HG03103 (cell line): ENCODE results near the gene PRRX2.
"Not testable (repeated sequence)": the region's sequence is repeated elsewhere in the genome, so short reads cannot be mapped to it uniquely, and the experiment has no call there.

ENCODE experiments used
- ATAC-seq: cut with Tn5 transposase; IDR thresholded peaks from one replicate; pipeline ENCODE4 v1.9.1; 2021; ENCODE audit warnings: low read depth; ENCODE audit not compliant: unreplicated experiment

The PRRX2 gene

GRCh38 chr9:129635099-129636065 is 30.1 kb upstream of the PRRX2 start:
- ATAC-seq: no peak

DNA sequence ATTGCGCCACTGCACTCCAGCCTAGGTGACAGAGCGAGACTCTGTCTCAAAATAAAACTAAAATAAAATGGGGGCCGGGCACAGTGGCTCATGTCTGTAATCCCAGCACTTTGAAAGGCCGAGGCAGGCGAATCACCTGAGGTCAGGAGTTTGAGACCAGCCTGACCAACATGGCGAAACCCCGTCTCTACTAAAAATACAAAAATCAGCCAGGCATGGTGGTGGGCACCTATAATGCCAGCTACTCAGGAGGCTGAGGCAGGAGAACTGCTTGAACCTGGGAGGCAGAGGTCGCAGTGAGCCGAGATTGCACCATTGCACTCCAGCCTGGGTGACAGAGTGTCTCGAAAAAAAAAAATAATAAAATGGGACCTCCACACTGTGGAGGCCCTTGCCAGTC is 29.1 kb upstream of the PRRX2 start:
- not testable (repeated sequence) for ATAC-seq

GRCh38 chr9:129637102-129637501 is 28.3 kb upstream of the PRRX2 start:
- ATAC-seq: no peak

DNA sequence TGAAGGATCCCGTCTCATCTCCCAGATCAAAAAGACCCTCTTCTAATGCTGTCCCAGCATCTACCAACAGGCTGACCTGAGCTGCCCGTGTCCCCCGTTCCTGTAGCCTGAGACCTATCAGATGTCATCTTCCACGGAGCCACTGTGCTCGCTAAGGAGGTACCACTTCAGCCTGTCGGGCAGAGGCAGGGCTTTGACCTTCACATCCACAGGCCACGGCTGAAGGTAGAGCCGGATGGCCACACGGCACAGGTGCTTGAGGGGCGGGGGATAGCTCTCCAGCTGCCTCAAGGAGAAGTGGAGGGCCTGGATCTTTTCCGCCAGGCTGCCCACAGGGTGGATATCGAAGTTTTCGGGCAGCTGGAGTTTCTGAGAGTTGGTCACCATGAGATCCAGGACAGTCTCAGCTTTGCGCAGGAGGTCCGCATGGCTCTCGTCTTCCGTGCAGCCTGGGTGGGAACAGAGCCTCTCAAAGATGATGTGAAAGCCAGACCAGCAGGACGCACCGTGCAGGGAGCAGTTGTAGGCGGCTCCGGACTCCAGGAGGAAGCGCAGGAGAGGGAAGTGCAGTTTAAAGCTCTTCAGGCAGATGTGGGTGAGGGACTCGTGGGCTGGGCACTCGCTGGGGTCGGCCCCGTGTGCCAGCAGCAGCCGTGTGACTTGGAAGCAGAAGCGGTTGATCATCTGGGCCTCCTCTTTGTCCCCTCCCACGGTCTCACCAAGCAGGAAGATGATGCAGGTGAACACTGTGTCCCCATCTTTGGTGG is 27.6 kb upstream of the PRRX2 start:
- ATAC-seq: no peak

DNA sequence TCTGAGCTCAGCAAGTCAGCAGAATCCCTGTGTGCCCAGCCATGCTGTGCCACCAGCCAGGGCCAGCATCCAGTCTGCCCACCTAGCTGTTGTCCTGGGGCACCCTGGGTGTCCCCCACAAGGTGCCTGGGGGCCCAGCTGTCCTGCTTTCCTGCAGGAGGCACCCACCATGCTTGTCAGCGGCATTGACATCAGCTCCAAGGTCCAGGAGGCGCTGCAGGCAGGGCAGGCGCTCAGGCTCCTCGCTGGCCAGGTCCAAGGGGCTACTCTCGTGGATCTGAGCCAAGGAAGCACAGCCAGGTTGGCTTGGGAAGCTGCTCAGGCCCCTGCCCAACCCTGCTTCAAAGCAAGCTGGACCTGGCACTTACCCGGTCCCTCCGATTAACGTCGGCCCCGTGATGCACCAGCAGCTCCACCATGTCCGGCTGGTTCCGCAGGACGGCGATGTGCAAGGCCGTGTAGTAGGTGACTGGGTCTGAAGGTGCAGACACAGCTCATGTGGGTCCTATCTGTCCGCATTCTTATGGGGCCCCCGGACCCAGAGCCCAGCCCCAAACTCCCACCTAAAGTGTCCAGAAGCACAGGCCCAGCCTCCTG is 26.3 kb upstream of the PRRX2 start:
- no peak for ATAC-seq

GRCh38 chr9:129639756-129640085 is 25.7 kb upstream of the PRRX2 start:
- no peak for ATAC-seq

- ATAC-seq: no peak
Measured at GRCh38 chr9:129640086-129640870, 25.2 kb upstream of the PRRX2 start.

DNA sequence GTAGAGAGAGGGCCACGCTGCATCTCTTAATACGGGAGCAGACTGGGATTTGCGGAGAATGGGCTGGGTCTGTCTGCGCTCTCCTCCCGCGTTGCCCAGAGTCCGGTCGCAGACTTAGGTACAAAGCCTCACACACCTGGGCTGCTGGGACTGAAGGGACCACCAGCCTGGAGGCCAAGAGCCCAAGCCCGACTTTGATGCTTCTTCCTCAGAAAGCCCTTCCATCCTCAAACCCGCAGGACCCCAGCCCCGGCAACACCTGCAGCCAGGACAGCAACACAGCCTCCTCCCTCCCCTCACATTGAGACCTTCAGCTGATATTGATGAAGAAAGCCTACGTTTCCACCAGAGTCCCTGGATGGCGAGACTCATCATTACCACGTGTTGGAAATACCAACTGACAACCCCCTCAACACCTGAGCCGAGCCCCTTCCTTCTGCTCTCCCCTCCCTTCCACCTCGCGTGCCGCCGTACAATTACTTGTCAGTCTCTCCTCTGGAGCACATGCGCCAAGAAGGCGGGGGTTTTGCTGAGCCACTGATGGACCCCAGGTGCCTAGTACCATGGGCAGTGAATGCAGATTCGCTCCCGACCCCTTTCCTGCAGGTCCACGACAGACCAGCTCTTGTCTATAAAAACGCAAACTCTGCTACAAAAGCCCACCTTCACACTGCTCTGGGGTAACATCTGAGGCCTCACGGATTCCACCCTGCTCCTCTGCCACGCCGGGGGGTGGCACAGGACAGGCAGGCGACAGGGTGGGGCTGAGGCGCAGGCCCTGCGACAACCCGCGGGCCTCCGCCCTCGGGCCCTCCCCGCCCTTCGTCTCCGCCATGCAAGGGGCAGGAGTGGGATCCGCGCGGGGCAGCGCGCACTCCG is 24.3 kb upstream of the PRRX2 start:
- ATAC-seq: no peak

DNA sequence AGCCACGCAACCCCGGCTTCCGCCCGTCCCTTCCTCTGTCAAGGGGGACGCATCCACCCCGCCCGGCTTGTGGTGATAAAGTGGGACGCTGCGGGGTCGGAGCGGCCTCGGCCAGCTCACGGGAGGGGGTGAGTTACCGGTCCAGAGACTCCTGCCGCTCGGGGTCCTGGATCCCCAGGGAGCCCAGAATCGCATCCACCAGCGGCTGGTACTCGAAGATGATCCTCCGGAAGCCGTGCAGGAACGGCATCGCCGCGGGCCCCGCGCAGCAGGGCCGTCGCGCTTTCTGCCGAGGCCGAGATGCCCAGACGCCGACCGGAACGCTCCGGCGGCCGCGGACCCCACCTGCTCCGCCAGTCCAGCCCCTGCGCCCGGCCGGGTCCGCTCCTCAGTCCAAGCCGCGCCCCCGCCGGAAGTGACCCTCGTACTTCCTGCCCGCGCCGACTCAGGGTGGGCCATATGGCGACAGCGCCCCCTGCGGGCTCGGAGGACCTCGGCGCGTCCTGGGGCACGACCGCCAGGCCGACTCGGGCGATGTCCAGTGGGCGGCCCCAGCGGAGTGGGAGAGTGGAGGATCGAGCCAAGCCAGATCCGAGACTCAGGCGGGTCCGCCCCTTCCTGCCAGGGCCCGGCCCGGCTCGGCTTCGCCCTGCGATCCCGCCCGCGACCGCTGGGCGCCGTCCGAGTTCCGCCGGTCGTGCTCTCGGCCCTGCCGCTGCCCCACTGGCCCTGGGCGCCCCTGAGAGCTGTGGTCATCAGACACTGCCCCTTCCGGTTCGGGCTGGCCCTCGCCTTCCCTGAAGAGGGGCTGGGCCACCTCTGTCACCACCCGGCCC is 23.5 kb upstream of the PRRX2 start, which contains the start of gene ASB6:
TSS of gene ASB6 (minus strand) at position 402 of the 836 bp plus-strand sequence. CDS start at position 250, 152 bp downstream.
- ATAC-seq: peak; percentile 85

DNA sequence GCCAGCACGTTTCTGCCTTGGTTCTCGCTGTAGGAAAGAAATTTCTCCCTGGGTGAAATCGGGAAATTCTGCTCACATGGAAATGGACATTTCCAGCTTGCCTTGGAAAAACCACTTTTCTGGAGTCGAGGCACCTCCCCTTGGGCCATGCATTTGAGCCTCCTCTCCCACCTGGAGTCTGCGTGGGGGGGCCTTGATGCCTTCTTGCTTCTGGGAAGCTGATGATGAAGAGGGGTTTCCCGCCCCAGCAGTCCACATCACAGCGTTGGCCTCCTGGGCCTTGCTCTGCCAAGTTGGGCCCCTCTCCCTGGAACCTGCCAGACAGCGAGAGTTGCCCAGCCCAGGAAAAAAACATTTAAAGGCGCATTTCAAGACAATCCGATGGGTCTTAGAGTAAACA is 21.7 kb upstream of the PRRX2 start:
- no peak for ATAC-seq

DNA sequence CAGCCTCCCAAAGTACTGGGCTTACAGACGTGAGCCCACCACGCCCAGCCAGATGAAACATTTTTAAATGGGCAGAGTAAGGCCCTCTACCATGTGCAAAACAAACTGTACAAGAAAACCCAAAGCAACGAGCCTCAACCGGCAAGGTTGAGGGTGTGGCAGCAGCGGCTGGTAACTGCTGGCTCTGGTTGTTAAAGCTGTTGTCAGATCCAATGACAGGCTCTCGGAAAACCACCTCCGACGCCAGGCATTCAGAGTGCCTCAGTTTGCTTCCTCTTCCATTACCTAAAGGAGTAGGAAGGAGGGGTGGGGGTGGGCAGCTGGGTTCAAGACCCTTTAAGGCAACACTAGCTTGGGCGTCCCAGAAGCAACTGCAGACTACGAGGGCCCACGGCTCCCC is 21.1 kb upstream of the PRRX2 start:
- no peak for ATAC-seq

- no peak for ATAC-seq
Measured at GRCh38 chr9:129644902-129645301, 20.5 kb upstream of the PRRX2 start.

DNA sequence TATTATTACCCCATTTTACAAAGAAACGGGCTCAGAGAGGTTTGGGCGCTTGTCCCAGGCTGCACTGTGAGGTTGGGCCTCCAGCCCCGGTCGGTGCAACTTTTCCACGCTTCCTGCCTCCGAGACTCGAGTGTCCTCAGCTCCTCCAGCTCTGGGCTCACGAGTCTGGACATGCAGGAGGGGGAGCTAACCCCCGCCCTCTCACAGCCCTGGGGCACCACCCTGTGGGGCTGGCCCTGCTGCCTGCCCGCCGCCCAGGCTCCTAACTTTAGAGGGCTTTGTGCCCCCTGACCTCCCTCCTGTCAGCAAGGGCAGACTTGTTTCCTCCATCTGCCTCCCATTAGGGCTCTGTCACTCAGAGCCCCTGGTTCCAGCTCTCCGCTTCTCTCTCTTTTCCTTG is 19.2 kb upstream of the PRRX2 start:
- ATAC-seq: no peak

GRCh38 chr9:129646654-129647053 is 18.8 kb upstream of the PRRX2 start:
- no peak for ATAC-seq

GRCh38 chr9:129647635-129648034 is 17.8 kb upstream of the PRRX2 start:
- no peak for ATAC-seq

DNA sequence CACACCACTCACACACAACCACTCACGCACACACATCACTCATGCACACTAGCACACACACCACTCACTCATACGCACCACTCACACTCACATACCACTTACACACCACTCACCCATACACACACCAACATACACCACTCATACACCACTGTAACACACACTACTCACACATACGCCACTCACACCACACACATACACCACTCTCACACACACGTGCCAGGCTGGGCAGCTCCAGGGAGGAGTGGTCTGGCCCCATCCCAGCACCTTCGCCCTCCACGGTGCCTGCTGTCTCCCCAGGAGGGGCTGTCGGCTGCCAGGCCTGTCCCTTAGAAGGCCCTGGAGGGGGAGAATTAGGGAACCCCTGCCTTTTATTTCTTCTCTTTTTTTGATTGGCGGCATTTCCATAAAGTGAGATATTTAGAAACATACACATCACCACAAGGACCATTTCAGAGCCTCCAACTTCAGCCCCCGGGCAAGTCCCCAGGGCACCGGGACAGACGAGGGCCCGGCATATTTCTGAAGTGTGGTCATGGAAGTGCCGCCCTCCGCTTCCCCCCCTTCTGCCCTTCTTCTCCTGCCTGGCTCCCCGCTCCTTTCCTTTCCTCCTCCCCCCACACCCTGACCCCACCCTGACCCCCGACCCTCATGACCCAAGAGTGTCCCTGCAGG is 17.2 kb upstream of the PRRX2 start:
- ATAC-seq: no peak

GRCh38 chr9:129648764-129649115 is 16.7 kb upstream of the PRRX2 start:
- ATAC-seq: no peak
